SU-DHL-6 (cell line): ENCODE measurements around the gene ZNF740.

Experiments used
- CTCF ChIP-seq: fragments of 200-600 bp; sonication (generic); IDR thresholded peaks from one replicate; pipeline ENCODE4 v1.5.1; 2017; ENCODE audit warnings: antibody characterized with exemption, mild to moderate bottlenecking, low read length, moderate library complexity; ENCODE audit not compliant: insufficient read depth, poor library complexity, severe bottlenecking
- EZH2phosphoT487 ChIP-seq: fragments of 200-600 bp; sonication (generic), shearing (Covaris generic); conservative IDR thresholded peaks from 2 replicates; pipeline ENCODE4 v1.6.1; 2018; ENCODE audit warnings: mild to moderate bottlenecking, antibody characterized with exemption, low read length, moderate library complexity, mixed read lengths

- TF ChIP-seq CTCF (no peak), EZH2phosphoT487 (no peak)
These were observed 52.3 kb downstream of the ZNF740 start for GRCh38 chr12:53232646-53233461.
